HepG2 (cell line): ENCODE results near the gene MRPS17. TPM values are rescaled to one million over a fixed set of nuclear protein-coding genes. Genes with fewer than 3 reads are reported as not detected.

Source experiments
- HHEX ChIP-seq: IDR thresholded peaks from 2 replicates; pipeline ENCODE4 v1.6.1; 2016; ENCODE audit warnings: control low read depth
- HMG20A ChIP-seq: IDR thresholded peaks from 2 replicates; pipeline ENCODE4 v1.6.1; 2016; ENCODE audit warnings: borderline replicate concordance
- HNF4G ChIP-seq, 2 experiments: sonication (generic) in 1 of 2; formaldehyde crosslinking in 1 of 2; IDR thresholded peaks; 2 replicates each; pipeline versions ENCODE4 v1.4.0 to v1.6.1; 2011 to 2020; ENCODE audit warnings: borderline replicate concordance in 2 of 2, low read depth in 2 of 2, mild to moderate bottlenecking in 2 of 2, low read length in 1 of 2, missing genetic modification reagents in 1 of 2, moderate library complexity in 1 of 2
- ISX ChIP-seq: sonication (generic); formaldehyde crosslinking; conservative IDR thresholded peaks from 2 replicates; pipeline ENCODE4 v1.5.0; 2020; ENCODE audit warnings: missing genetic modification reagents
- KLF11 ChIP-seq: IDR thresholded peaks from 2 replicates; pipeline ENCODE4 v1.6.1; 2016; ENCODE audit warnings: missing compliant biosample characterization
- MAZ ChIP-seq, 2 experiments: sonication (generic) in 1 of 2; formaldehyde crosslinking in 1 of 2; IDR thresholded peaks; 2 replicates each; pipeline versions ENCODE4 v1.5.0 to v1.6.1; 2012 to 2020; ENCODE audit warnings: low read depth in 2 of 2, mild to moderate bottlenecking in 2 of 2, borderline replicate concordance in 1 of 2, improper control_type of control experiment in 1 of 2, low read length in 1 of 2, missing genetic modification reagents in 1 of 2, moderate library complexity in 1 of 2
- MEIS1 ChIP-seq: sonication (generic); formaldehyde crosslinking; IDR thresholded peaks from 2 replicates; pipeline ENCODE4 v1.9.0; 2021; ENCODE audit warnings: mild to moderate bottlenecking, missing genetic modification reagents, moderate library complexity, borderline replicate concordance
- PAF1 ChIP-seq: IDR thresholded peaks from 2 replicates; pipeline ENCODE4 v1.6.1; 2016; ENCODE audit warnings: missing genetic modification reagents, missing compliant biosample characterization
- SIX1 ChIP-seq: sonication (generic); formaldehyde crosslinking; IDR thresholded peaks from 2 replicates; pipeline ENCODE4 v1.4.0; 2020; ENCODE audit warnings: missing genetic modification reagents, borderline replicate concordance
- SOX6 ChIP-seq, 2 experiments: fragments of 450-650 bp in 1 of 2; sonication (generic) in 1 of 2; formaldehyde crosslinking in 1 of 2; IDR thresholded peaks; 2 replicates each; pipeline versions ENCODE4 v1.4.0 to v1.6.1; 2017 to 2020; ENCODE audit warnings: antibody characterized with exemption in 1 of 2, mild to moderate bottlenecking in 1 of 2, missing genetic modification reagents in 1 of 2
- SYNCRIP ChIP-seq: fragments of 200-400 bp; formaldehyde crosslinking; IDR thresholded peaks from 2 replicates; pipeline ENCODE4 v1.6.1; 2018; ENCODE audit warnings: mild to moderate bottlenecking, low read depth, low read length; ENCODE audit not compliant: insufficient read depth
- TRIM24 ChIP-seq: sonication (generic); formaldehyde crosslinking; IDR thresholded peaks from 2 replicates; pipeline ENCODE4 v1.8.0; 2022; ENCODE audit warnings: mild to moderate bottlenecking, missing genetic modification reagents
- ZFAT ChIP-seq: sonication (generic); formaldehyde crosslinking; conservative IDR thresholded peaks from 2 replicates; pipeline ENCODE4 v1.8.1; 2023; ENCODE audit warnings: missing genetic modification reagents, inconsistent platforms
- ZNF256 ChIP-seq: sonication (generic); formaldehyde crosslinking; conservative IDR thresholded peaks from 2 replicates; pipeline ENCODE4 v1.4.0; 2020; ENCODE audit warnings: missing genetic modification reagents
- ZNF563 ChIP-seq: sonication (generic); formaldehyde crosslinking; IDR thresholded peaks from 2 replicates; pipeline ENCODE4 v1.8.0; 2022; ENCODE audit warnings: mild to moderate bottlenecking, moderate library complexity, missing genetic modification reagents
- ZNF816 ChIP-seq: sonication (generic); formaldehyde crosslinking; IDR thresholded peaks from 2 replicates; pipeline ENCODE4 v1.8.0; 2022; ENCODE audit warnings: missing genetic modification reagents, mild to moderate bottlenecking, borderline replicate concordance
- polyA plus RNA-seq, 8 experiments: library from polyadenylated mRNA; depleted of rRNA in 3 of 8; stranded (reverse) in 7 of 8; unstranded in 1 of 8; fragments of >200 nt; fragmentation: Illumina TruSeq in 4 of 8; extraction: Trizol in 4 of 8; gene quantifications; 2 replicates each; pipeline versions ENCODE4 v1.2.1 to v1.2.3, GENCODE V29; 2011 to 2016; ENCODE audit warnings: low read depth in 4 of 8, missing spikeins in 1 of 8, mixed read lengths in 1 of 8; ENCODE audit not compliant: insufficient read depth in 1 of 8
- total RNA-seq, 5 experiments: library from RNA; depleted of rRNA; stranded (reverse); fragments of >200 nt; fragmentation: Illumina TruSeq; extraction: Trizol; gene quantifications; 2 replicates each; pipeline ENCODE4 v1.2.3, GENCODE V29; 2016; ENCODE audit warnings: low read depth in 1 of 5
- TF ChIP-seq, protein P1 (sequence below): IDR thresholded peaks from 2 replicates; pipeline ENCODE4 v1.6.1; 2016
- TF ChIP-seq, protein P2 (sequence below): sonication (generic); formaldehyde crosslinking; IDR thresholded peaks from 2 replicates; pipeline ENCODE4 v1.5.0; 2020; ENCODE audit warnings: missing genetic modification reagents
- TF ChIP-seq, protein P3 (sequence below): sonication (generic); formaldehyde crosslinking; IDR thresholded peaks from 2 replicates; pipeline ENCODE4 v1.4.0; 2020; ENCODE audit warnings: missing genetic modification reagents
- TF ChIP-seq, protein P4 (sequence below): sonication (generic); formaldehyde crosslinking; IDR thresholded peaks from 2 replicates; pipeline ENCODE4 v1.9.0; 2022; ENCODE audit warnings: low read depth, missing genetic modification reagents
- TF ChIP-seq, protein P5 (sequence below), 2 experiments: fragments of 450-650 bp in 1 of 2; sonication (generic) in 1 of 2; formaldehyde crosslinking; IDR thresholded peaks; 2 replicates each; pipeline versions ENCODE4 v1.5.0 to v1.8.0; 2020 to 2022; ENCODE audit warnings: mild to moderate bottlenecking in 1 of 2, missing genetic modification reagents in 1 of 2

MRPS17 gene
- total and polyA plus RNA-seq, 2 of the 13 experiments (the other 11 are each of a cell fraction or from before 2014, with no cell fraction given): 14.9 to 31.3 TPM

DNA sequence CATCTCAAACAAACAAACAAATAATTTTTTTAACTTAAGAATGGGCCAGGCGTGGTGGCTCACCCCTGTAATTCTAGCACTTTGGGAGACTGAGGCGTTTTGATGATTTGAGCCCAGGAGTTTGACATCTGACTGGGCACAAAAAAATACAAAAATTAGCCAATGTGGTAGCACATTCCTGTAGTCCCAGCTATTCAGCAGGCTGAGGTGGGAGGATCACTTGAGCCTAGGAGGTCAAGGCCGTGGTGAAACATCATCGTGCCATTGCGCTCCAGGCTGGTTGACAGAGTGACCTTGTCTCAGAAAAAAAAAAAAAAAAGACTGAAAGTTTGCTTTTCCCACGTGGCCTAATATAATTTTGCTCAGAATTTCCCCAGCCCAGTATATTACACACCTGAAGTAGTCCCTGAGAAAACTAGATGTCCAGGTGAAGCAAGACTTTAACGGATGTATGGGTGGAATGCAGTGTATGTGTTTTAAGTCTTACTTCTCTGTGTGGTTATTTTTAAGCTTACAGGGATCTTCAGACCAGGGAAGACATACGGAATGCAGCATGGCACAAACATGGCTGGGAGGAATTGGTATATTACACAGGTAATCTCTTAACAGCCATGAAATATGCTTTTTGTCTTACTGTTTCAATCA is 45.3 kb downstream of the MRPS17 start (continued):
- TF ChIP-seq, protein P1, sequence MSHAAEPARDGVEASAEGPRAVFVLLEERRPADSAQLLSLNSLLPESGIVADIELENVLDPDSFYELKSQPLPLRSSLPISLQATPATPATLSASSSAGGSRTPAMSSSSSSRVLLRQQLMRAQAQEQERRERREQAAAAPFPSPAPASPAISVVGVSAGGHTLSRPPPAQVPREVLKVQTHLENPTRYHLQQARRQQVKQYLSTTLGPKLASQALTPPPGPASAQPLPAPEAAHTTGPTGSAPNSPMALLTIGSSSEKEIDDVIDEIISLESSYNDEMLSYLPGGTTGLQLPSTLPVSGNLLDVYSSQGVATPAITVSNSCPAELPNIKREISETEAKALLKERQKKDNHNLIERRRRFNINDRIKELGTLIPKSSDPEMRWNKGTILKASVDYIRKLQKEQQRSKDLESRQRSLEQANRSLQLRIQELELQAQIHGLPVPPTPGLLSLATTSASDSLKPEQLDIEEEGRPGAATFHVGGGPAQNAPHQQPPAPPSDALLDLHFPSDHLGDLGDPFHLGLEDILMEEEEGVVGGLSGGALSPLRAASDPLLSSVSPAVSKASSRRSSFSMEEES: peak; percentile 40; the same call in 1 of the 2 replicates
- TF ChIP-seq, protein P2, sequence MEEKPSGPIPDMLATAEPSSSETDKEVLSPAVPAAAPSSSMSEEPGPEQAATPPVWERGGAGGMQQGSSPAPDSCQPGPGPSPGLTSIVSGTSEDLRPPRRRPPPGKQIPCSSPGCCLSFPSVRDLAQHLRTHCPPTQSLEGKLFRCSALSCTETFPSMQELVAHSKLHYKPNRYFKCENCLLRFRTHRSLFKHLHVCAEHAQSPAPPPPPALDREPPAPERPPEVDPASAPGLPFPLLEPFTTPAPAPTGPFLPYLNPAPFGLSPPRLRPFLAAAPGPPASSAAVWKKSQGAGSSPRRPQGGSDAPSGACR (CRISPR knock-in tag): no peak
- TF ChIP-seq ZNF256 (CRISPR knock-in tag) (no peak), ISX (CRISPR knock-in tag) (no peak), ZFAT (CRISPR knock-in tag) (no peak), ZNF563 (CRISPR knock-in tag) (no peak), PAF1 (CRISPR knock-in tag) (no peak), SOX6 (IDR thresholded peaks at IDR 0.05) (no peak), SOX6 (CRISPR knock-in tag; IDR thresholded peaks at IDR 0.05) (peak; percentile 78), KLF11 (no peak), HHEX (no peak), MEIS1 (CRISPR knock-in tag) (no peak; the same call in 1 of the 2 replicates), SIX1 (peak; percentile 52; the same call in 1 of the 2 replicates), HNF4G (IDR thresholded peaks at IDR 0.05; ENCODE audit: borderline replicate concordance, low read depth, low read length) (peak; percentile 46; the same call in 1 of the 2 replicates), HNF4G (CRISPR knock-in tag; IDR thresholded peaks at IDR 0.05; ENCODE audit: borderline replicate concordance, low read depth) (no peak; the same call in 1 of the 2 replicates), MAZ (IDR thresholded peaks at IDR 0.05; ENCODE audit: borderline replicate concordance, low read depth, low read length) (no peak), MAZ (CRISPR knock-in tag; IDR thresholded peaks at IDR 0.05; ENCODE audit: low read depth) (0 out of 2 replicates have a peak, but pooled peaks have one; percentile 39), SYNCRIP (no peak), ZNF816 (CRISPR knock-in tag) (no peak), HMG20A (CRISPR knock-in tag) (peak; percentile 56; the same call in 1 of the 2 replicates), TRIM24 (CRISPR knock-in tag) (no peak)
- TF ChIP-seq, protein P3, sequence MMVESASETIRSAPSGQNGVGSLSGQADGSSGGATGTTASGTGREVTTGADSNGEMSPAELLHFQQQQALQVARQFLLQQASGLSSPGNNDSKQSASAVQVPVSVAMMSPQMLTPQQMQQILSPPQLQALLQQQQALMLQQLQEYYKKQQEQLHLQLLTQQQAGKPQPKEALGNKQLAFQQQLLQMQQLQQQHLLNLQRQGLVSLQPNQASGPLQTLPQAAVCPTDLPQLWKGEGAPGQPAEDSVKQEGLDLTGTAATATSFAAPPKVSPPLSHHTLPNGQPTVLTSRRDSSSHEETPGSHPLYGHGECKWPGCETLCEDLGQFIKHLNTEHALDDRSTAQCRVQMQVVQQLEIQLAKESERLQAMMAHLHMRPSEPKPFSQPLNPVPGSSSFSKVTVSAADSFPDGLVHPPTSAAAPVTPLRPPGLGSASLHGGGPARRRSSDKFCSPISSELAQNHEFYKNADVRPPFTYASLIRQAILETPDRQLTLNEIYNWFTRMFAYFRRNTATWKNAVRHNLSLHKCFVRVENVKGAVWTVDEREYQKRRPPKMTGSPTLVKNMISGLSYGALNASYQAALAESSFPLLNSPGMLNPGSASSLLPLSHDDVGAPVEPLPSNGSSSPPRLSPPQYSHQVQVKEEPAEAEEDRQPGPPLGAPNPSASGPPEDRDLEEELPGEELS (CRISPR knock-in tag): peak; percentile 53
- TF ChIP-seq, protein P4, sequence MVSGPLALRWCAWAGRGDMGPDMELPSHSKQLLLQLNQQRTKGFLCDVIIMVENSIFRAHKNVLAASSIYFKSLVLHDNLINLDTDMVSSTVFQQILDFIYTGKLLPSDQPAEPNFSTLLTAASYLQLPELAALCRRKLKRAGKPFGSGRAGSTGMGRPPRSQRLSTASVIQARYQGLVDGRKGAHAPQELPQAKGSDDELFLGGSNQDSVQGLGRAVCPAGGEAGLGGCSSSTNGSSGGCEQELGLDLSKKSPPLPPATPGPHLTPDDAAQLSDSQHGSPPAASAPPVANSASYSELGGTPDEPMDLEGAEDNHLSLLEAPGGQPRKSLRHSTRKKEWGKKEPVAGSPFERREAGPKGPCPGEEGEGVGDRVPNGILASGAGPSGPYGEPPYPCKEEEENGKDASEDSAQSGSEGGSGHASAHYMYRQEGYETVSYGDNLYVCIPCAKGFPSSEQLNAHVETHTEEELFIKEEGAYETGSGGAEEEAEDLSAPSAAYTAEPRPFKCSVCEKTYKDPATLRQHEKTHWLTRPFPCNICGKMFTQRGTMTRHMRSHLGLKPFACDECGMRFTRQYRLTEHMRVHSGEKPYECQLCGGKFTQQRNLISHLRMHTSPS: no peak
- TF ChIP-seq, protein P5, sequence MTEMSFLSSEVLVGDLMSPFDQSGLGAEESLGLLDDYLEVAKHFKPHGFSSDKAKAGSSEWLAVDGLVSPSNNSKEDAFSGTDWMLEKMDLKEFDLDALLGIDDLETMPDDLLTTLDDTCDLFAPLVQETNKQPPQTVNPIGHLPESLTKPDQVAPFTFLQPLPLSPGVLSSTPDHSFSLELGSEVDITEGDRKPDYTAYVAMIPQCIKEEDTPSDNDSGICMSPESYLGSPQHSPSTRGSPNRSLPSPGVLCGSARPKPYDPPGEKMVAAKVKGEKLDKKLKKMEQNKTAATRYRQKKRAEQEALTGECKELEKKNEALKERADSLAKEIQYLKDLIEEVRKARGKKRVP (CRISPR knock-in tag; IDR thresholded peaks at IDR 0.05): peak in 1 of 2 experiments; percentile 88; a peak in 2 of 4 replicates
